HPDE6-E6E7 (cell line): ENCODE measurements around the gene PRKCA.

Experiments
- DNase-seq: peaks from one replicate; pipeline ENCODE4 v3.0.0; 2011; ENCODE audit warnings: missing footprints; ENCODE audit errors: extremely low spot score

PRKCA gene

DNA sequence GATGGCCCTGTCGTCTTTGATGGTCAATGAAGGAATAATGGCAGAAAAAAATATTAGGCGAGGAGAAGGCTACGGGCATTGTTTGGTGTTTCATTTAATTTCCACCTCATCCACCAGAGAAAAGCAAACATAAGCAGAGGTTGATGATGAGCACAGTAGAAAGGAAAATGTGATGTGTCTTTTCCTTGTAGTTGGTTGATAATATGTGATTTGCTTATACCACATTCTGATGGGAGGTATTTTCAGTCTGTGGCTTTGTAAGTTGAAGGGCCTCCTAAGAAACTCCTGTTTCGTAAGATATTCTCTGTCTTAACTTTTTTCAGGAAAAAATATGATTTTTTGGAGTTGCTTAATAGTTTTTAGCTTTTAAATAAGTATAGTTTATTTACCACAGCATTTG is 215.7 kb downstream of the PRKCA start:
- DNase-seq, result no peak

DNA sequence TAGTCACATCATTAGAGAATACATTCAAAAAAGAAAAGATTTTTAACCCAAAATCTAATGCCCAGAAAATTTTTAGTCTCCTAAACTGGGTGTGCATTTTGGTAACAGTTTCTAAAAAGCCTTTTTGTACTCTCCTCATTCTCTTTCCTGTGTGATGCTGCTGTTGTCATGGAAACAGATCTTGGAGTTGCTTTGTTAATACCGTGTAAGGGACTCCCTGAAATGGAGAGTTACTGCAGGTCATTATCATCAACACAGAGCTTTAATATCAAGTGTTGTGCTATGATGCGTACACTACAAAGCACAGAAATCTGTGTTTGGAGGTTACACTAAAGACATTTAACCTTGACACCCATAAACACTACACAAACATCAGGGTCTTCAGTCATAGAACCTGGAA is 216.3 kb downstream of the PRKCA start:
- no peak for DNase-seq

DNA sequence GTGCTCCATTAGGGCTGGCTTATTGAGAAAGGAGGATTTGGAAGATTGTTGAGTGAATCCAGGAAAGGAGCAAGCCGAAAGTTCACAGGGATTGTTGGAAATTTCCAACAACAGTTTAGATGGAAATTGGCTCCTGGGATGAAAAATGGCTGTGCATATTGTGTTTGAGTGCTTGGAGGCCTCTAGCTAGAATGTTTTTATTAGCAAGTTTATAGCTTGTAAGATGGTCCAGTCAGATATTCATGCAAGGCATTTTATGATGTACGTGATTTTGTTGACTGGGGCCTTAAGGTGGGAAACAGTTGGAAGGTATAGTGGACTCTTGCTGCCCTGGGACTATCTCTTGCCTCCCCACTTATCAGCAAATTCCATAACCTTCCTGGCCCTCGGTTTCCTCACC is 216.7 kb downstream of the PRKCA start:
- no peak for DNase-seq

DNA sequence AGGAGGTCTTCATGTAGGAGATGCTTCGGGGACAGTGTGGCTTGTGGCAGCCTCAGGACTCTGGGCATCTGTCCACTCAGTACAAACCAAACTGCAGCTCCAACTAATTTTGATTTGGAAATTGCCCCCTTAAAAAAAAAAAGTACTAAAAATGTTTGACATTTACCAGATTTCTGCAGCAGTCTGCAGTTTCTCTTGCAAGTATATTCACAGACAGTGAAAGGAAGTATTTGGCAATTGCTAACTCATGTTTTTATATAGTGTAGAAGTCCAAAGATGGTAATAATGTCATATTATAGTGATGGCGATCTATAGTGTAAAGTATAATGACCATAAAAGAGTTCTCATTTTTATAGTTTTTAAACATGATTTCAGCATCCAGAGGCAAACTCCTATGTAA is 218.6 kb downstream of the PRKCA start:
- no peak for DNase-seq

DNA sequence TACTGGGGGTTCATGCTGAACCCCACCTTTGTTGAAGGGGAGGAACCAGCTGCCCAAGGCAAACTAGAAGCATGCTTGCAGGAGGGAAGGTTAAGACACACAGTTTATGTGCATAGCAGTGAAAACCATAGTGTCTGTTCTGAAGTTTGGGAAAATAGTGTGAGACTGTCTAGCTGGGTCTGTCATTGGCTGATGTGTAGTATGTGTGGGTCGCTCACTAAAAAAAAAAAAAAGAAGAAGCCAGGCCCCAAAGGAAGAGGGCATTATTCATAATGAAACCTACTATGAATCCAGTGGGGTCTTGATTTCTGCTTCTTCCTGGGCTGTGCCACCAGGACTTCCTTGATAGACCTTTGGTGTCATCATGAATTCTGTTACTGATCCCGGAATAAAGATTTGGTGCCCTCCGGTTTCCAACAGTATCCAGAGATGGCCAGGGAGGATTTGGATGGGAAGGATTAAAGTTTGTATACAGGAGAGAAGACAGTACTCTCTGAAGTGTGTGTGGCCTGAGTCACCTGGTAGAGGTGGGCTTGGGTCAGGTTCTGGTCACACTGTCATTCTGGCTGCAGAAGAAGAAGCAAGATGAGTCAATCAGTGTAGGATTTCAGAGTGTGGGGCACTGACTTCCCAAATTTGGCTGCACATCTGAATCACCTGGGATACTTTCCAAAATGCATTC is 220.3 kb downstream of the PRKCA start:
- DNase-seq, result no peak

DNA sequence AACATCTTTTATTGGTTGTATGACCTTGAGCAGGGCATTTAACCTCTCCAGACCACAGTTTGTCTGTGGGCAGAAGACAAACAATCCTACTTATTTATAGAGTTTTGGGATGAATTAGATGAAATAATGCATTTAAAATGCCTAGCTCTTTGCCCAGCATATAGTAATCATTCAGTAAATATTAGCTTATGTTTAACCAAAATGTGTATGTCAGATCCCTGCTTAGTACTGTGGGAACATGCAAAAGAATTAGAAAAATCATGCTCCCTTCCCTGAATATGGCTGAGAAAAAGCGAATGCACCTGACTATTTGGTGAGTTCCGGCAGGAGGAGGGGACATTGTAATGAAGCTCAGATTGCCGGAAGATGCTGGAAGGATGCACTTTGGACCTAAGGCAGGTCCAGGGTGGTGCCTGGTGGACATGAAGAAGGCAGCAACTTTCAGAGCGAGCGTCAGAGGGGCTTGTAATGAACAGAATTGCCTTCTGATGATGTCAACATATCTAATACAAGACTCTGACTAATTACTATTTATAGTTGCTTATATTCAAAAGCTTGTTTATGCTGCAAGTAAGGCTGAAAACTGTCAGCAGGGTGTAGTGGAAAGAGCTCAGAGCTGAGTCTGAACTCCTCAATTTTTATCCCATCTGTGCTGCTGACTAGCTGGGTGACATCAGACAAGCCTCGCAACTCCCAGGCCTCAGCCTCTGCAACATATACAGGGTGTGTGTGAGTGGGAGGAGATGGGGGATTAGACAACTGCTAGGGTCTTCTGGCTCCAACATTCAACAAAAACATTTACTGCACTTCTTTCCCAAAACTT is 221.2 kb downstream of the PRKCA start:
- no peak for DNase-seq

DNA sequence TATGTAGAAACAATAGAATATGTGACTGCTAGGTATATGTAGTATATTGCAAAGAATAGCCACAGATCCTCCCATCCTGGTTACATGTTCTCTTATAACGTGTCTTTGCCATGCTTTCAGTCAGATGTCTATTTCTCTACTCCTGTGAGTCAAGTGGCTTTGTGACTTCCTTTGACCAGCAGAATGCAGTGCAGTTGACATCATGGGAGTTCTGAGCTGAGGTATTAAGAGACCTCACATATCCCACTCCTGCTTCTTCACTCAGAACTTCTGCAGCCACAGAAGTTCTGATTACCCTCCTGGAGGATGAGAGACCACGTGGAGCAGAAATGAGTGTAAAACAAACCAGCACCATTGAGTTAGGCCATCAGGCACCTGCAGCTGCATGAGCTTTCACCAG is 222.5 kb downstream of the PRKCA start:
- no peak for DNase-seq

DNA sequence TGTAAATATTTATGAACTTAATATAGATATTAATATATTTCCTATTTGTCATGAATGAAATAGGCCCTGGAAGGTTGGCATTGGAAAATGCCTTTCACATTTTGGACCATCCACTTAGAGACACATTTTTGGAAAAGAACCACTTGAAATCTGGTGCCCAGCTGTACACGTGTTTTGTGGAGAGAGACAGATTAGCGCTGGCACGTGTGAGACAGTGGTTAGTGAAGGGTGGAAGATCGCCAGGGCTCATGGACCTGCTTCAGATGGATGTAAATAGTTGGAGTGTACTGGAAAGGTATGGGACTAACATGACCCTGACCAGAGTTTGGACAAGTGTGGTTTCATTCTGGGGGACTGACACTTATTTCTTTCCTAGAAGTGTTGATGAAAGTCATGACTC is 222.9 kb downstream of the PRKCA start:
- no peak for DNase-seq

DNA sequence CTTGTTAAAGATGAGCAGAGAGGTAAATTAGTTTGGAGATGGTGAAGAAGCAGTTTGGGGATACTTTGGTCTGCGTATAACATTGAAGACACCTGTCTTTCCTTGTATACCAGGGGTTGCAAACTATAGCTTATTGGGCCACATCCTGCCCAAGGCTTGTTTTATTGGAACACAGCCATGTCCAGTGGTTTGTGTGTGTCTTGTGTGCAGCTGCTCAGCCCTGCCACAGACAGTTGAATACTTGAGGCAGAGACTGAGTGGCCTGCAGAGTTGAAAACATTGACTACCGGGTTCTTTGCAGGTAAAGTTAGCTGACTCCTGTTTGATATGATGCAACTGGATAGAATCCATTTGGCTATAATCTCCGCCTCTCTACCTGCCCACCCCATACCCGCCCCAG is 224.4 kb downstream of the PRKCA start:
- DNase-seq, result no peak

DNA sequence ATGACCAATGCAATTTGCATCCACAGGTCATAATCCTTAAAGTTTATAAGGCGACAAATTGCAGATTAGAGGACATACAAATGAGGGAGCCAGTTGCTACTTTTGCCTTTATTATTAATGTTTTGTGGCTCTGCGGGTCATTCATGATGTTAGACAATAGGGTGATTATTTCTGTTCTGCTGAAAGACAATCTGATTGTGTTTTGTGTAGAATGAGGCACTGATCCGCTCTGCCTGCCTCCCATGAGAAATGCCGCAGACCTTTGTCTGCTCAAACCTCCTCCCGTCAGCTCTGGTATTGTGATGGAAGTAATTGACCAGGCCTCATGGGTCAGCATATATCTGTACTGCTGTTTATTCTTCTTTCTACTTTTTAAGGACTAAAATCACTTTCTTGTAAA is 224.9 kb downstream of the PRKCA start:
- DNase-seq, result no peak

DNA sequence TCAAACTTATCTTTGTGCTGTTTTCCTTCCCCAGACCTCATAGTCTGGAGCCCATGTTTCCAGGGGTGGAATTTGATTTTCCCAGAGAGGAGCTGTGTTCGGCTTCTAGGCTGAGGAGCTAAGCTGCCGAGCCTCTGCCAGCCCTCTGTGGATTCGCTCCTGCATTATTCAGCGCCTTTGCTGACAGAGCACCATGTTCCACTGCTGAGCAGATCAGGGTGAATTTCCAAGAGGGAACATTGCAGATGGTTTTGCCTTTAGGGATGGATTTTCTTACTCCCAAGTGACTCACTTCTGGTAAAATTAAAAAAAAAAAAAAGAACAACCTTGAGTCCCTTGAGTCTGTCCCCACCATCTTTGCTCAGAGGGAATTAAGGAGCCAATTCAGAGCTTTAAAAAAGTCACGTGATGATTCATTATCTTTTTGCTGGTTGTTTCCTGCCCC is 229.5 kb downstream of the PRKCA start:
- no peak for DNase-seq

DNA sequence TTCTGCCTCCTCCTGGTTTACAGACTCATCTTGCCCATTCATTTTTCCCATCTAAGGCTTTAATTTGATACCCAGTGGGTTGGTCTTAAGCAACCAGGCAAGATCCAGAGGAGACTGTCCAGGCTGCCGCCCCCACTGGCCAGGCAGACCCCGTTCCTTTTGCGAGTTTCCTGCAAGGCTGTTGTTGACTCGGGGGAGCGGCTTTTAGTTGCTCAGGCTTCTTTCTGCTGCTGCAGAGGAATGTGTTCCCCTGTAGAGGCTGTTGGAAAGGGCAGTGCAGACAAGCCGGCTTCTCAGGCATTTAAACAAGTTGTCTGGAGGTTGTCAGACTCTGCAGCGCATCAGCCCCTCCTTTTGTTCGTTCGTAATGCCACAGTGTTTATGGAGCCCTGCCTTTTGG is 231.2 kb downstream of the PRKCA start:
- no peak for DNase-seq

DNA sequence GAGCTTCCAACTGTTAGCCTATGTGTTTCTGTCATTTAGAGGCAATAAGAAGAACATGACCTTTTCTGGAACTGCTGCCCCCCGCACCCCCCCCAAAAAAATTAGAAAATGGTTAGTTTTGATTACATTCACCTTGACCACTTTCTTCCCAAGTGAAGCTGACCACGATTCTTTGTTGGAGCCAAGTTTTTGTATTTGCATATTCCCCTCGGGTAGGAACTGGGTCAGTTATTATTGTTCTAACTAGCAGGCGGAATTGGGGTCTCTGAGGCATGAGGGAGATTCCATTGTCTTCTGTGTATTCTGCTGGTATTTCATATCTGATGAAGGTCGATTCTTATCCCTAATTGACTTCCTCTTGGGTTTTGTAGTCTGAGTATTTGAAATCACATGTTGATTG is 231.6 kb downstream of the PRKCA start:
- DNase-seq, result no peak

DNA sequence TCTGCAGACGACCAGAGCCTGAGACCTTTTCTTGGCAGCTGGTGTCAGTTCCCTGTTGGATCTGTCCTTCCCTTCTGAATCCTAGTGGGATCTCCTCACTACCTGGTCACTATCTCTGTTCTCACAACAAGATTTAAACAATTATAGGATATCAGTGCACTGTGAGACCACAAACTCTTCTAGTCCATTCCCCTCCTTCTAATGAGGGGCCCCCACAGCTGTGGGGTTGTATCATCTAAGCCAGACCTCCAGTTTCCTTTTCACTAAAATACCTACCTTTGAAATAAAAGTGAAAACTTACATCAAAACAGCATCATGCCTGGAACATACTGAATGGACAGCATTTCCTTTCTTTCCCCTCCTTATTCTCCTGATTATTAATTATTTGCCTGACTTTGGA is 233.2 kb downstream of the PRKCA start:
- DNase-seq, result no peak

DNA sequence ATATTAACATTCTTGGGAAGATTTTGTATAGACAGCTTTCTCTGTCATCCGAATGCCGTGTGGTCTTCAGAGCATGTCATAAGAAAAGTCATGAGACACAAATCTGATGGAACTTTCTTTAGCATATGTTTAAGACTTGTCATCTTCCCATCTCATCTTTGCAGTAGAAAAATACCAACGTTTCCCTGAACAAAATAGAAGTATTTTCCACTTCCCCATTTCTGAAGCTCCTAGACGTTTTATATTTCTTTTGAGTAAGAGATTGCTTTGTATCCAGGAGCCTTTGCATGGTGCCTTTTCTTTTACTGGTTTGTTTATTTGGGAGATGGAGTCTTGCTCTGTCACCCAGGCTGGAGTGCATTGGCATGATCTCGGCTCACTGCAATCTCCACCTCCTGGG is 235.1 kb downstream of the PRKCA start:
- no peak for DNase-seq

DNA sequence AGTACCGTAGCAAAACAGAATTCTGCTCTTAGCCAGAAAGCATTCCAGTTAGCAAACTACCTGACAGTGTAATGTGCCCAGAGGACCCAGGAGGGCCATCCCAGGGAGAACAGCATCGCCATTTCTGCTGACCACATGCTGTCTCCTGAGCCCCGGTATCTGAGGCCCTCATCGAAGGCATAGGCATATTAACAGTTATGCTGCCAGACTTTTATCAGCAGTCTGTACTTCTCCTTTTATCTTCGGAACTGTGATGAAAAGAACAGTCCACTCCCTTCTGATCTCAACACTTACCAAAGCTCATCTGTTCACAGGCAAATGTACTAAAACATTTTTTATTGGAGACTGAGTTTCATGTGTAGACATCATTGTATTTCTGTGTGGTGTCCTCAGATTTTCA is 236.4 kb downstream of the PRKCA start:
- no peak for DNase-seq

DNA sequence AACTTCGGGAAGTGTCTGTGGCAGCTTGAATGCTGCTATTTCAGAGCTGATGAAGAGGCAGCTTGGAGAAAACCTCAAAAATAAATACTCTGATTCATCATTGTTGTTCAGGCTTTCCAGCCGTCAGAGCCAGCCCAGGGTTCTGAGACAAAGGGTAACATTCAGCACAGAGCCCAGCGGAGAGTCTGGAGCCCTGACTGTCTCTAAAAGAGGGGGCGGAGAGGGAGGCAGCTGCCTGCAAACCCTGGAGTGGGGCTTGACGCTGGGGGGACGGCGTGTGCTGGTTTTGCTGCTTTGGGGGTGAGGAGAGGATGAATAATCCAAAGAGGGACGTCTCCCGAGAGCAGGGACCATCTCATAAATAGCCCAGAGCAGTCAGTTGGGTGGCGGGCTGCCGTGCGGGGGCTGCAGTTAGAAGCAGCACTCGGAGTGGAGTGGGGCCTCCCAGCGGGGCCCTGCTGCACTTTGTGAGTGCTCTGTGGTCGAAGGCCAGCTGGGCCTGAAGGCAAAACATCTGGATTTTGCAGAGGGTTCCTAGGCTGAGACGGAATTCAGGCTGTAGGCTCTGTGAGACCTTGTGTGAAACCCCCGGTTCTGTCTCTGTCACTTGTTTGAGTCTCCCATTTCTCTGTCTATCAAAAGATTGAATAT is 237.8 kb downstream of the PRKCA start:
- DNase-seq, result no peak

DNA sequence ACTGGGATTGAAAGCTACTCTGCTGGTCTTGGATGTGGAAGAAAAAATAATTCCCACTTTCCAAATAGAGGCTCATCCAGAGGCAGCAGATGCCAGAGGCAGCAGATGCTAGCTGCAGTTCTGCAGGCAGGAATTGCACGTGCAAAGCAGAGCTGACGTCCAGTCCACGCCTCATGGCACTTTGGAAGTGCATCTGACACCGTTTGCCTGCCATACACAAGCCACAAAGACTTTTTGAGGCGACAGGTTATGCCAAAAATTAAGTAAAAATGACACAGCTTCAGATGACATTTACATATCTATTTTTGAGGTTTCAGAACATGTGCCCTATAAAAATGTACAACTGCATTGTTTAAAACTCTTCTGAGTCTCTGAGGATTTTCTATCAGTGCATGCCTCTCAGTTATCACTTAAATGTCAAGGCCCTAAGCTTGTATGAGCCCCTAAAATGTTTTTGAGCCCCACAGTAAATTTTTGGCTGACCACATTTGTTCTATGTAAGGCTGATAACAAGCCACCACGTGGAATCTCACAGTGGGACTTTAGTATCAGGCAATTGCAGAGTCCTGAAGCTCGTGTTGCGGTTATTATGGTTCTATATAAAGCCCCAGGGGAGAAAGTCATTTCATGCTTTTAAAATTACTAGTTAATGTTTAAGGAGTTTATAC is 239.2 kb downstream of the PRKCA start:
- DNase-seq, result no peak

DNA sequence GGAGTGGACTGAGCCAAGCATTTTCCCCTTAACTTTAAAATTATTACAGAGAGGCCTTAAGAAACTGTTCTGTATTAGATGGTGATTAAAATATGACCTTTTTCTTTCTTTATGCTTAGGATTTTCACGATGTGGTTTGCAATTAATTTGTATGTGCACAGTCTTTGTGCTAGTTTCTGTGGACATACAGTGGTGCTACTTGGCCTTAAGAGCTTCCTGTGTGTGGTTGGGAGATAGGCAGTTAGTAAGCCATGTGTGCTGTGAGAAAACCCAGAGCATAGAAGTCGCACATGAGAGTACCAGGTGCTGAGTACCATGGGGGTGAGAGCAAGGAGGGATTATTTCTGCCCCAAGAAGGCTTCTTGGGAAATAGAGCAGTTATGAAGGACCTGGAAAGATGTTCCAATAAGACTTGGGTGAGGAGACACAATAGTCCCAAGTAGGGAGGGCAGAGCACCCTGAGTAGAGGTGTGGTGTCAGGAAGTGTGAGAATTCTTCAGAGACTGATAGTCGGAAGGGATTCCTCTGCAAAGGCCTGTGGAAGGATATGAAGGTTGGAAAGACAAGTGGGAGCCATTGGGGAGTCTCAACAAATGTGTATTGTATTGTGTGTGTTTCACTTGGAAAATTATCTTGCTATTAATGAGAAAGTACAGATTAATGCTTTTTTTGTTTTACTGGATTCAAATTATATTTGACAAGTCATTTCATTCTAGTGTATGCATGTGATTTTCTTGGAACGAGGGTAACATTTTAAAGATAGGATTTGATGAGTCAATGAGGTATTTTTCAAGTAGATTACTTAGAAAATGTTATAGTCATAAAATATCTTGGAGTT is 239.9 kb downstream of the PRKCA start:
- DNase-seq, result no peak

DNA sequence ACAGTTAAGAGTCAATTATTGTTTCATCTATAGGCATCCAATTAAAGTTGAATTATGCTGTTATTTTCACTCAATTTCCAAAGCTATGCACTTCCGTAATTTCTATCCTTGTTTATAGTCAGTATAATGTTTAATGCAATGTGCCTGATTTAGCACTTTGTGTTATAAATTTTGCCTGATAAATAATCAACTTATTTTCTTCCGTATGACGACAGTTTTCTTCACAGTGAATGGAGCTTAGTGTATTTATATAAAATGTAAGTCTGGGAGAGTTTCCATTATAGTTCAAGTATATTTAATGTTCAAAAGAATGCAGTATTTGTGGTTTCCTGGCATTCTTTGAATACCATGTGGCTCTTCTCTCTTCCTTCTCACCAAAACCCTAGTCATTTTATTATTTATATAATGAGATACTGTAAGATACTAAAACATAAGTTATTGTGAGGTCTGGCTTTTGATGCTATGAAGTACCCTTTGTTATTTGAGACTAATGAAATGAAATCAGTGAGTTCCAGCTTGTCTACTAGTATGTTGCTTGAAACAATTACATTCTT is 240.6 kb downstream of the PRKCA start:
- DNase-seq, result no peak

DNA sequence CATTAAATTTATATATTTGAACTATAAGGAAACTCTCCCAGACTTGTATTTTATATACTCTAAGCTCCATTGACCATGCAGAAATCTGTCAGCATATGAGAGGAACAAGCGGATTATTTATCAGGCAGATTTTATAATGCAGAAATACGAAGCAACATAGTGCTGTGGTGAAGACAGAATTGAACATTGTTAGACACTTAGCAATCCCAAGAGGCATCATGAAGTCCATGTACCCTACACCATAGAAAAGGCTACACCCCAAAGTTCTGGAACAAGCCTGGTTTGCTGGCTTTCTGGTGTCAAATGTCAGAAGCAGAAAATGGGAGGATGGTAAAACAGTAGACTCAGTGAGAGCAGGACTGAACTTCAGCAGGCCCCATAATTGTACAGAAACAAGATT is 241.1 kb downstream of the PRKCA start:
- DNase-seq, result no peak
